ENCODE measurements around the gene CCND1.

Gene CCND1

GRCh38 chr11:69640260-69640994, 529 bp upstream of the CCND1 start:
- DNase-seq = peak in 5 of 56 donors; percentile 7 to 32 (median 21)

GRCh38 chr11:69641681-69642548, 959 bp downstream of the CCND1 start:
- DNase-seq = no peak

GRCh38 chr11:69642549-69642912, 1.6 kb downstream of the CCND1 start:
- DNase-seq = no peak

- DNase-seq = peak in 33 of 56 donors; percentile 11 to 76 (median 39)
Observed at GRCh38 chr11:69642913-69643632, 2.1 kb downstream of the CCND1 start.

- DNase-seq = no peak
Observed at GRCh38 chr11:69643646-69644045, 2.7 kb downstream of the CCND1 start.

GRCh38 chr11:69644071-69644961, 3.4 kb downstream of the CCND1 start:
- DNase-seq = peak in 17 of 56 donors; percentile 12 to 71 (median 42)

- DNase-seq = no peak
Observed at GRCh38 chr11:69644962-69645675, 4.2 kb downstream of the CCND1 start.

GRCh38 chr11:69645801-69646492, 5.0 kb downstream of the CCND1 start:
- DNase-seq = no peak

- no peak for DNase-seq
Observed at GRCh38 chr11:69646493-69647389, 5.8 kb downstream of the CCND1 start.

GRCh38 chr11:69647390-69647748, 6.4 kb downstream of the CCND1 start:
- no peak for DNase-seq

GRCh38 chr11:69647761-69648497, 7.0 kb downstream of the CCND1 start:
- DNase-seq = no peak

GRCh38 chr11:69648679-69649575, 8.0 kb downstream of the CCND1 start:
- no peak for DNase-seq

- DNase-seq = no peak
Observed at GRCh38 chr11:69649576-69649900, 8.6 kb downstream of the CCND1 start.

GRCh38 chr11:69650081-69650831, 9.3 kb downstream of the CCND1 start:
- no peak for DNase-seq

- DNase-seq = no peak
Observed at GRCh38 chr11:69650832-69651344, 9.9 kb downstream of the CCND1 start.

Data from amygdala (tissue), 56 donors.